Progenitor cell of endocrine pancreas (in vitro differentiated cells): Measurements from ENCODE around the gene PTPRK. TPM values are rescaled to one million over a fixed set of nuclear protein-coding genes. Genes with fewer than 3 reads are reported as not detected.

Experiments used
- DNase-seq: peaks from one replicate; pipeline ENCODE4 v3.0.0; 2021; ENCODE audit warnings: low spot score; ENCODE audit not compliant: unreplicated experiment
- H3K27ac Mint-ChIP-seq: 2 replicates; pipeline ENCODE4 v1.8.0; 2021; ENCODE audit warnings: mild to moderate bottlenecking, moderate library complexity, mixed read lengths
- H3K27me3 Mint-ChIP-seq: 2 replicates; pipeline ENCODE4 v1.8.0; 2021; ENCODE audit warnings: mixed read lengths
- H3K36me3 Mint-ChIP-seq: 2 replicates; pipeline ENCODE4 v1.8.0; 2022; ENCODE audit warnings: mixed read lengths; ENCODE audit not compliant: insufficient read depth
- H3K4me1 Mint-ChIP-seq: 2 replicates; pipeline ENCODE4 v1.8.0; 2021; ENCODE audit warnings: low read depth, mixed read lengths
- H3K4me3 Mint-ChIP-seq: 2 replicates; pipeline ENCODE4 v1.8.0; 2021; ENCODE audit warnings: low read depth, mild to moderate bottlenecking, moderate library complexity, mixed read lengths
- H3K9me3 Mint-ChIP-seq: 2 replicates; pipeline ENCODE4 v1.8.0; 2021; ENCODE audit warnings: low read depth, mixed read lengths
- total RNA-seq: library from RNA; stranded (reverse); gene quantifications from 2 replicates; pipeline ENCODE4 v1.2.1, GENCODE V29; 2021
- TF ChIP-seq, protein P1 (sequence below): fragments of 200-600 bp; sonication (generic); IDR thresholded peaks from one replicate; pipeline ENCODE4 v1.5.0; 2021; ENCODE audit warnings: antibody characterized with exemption, mild to moderate bottlenecking; ENCODE audit not compliant: unreplicated experiment

PTPRK gene
- total RNA-seq, 1 donor from 2014 or later, result 86.2 TPM

DNA sequence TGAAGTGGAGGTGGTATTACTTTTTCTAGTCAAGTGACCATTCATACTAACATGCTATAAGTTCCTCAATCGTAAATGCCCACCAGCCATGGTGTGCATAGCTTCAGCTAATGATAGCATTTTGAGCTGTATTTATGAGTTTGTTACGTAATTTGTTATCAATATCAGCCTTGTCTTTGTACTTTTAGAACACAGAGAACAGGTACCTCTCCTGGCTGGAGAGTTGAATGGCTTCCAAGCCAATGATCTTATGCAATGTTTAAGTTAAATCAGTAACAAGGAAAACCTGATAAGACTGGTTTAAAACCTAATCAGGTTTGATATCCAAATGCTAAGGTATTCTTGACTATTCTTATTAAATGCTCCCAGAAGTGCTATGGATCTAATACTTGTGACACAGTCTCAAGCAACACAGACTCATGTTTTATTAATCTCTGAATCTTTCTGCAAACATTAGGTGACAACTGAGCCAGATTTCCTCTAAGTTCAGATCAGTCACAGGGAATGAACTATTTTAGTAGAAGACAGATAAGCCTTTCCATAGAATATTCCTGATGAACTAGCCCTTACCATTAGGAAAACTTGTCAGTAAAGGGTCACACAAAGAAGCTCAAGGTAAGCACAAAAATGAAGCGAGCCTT lies 154.8 kb downstream of the PTPRK start:
- no peak for DNase-seq
- peaks cover 37% of the 10 kb centered on the region for H3K4me1 Mint-ChIP-seq
- peaks cover 5% of the 10 kb centered on the region for H3K9me3 Mint-ChIP-seq
- no peak overlapping the region for H3K4me3 Mint-ChIP-seq
- H3K27me3 Mint-ChIP-seq, result no peaks in the 10 kb centered on the region
- peak overlapping the region; percentile 67 for H3K27ac Mint-ChIP-seq
- TF ChIP-seq, protein P1, sequence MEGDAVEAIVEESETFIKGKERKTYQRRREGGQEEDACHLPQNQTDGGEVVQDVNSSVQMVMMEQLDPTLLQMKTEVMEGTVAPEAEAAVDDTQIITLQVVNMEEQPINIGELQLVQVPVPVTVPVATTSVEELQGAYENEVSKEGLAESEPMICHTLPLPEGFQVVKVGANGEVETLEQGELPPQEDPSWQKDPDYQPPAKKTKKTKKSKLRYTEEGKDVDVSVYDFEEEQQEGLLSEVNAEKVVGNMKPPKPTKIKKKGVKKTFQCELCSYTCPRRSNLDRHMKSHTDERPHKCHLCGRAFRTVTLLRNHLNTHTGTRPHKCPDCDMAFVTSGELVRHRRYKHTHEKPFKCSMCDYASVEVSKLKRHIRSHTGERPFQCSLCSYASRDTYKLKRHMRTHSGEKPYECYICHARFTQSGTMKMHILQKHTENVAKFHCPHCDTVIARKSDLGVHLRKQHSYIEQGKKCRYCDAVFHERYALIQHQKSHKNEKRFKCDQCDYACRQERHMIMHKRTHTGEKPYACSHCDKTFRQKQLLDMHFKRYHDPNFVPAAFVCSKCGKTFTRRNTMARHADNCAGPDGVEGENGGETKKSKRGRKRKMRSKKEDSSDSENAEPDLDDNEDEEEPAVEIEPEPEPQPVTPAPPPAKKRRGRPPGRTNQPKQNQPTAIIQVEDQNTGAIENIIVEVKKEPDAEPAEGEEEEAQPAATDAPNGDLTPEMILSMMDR, result no peak
- H3K36me3 Mint-ChIP-seq, result peaks cover 4% of the 10 kb centered on the region

DNA sequence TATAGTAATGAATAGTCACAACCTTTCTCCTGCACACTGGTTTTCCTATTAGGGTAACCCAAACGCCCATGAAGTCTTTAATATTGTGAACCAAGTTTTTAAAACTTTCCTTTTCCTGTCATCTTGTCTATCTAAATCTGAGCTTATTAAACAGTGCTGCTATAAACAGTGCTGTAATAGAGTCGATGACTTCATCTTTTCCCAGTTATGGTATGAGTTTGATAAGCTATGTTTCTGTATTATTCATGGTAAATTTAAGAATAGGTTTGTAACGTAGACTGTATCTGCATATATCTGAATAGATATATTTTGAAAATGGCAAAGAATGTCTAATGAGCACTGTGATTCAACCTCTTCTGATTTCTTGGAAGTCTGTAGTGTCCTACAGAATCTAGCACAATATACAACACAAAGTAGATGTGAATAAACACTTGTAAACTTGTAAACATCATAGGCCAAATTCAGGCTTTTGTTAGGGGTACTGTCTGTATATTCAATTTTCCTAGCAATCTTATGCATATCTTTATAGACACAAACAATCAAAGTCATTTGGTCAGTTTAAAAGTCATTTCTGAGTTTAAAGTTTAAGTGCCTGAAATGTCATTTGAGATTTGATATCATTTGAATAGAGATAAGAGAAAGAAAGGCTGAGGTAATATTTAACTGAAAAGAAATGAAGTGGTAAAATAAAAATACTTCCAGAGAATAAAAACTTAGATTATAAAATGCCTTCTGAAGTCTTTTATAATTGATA lies 155.5 kb downstream of the PTPRK start:
- Mint-ChIP-seq H3K27me3 (no peaks in the 10 kb centered on the region), H3K4me1 (peaks cover 37% of the 10 kb centered on the region), H3K27ac (peak overlapping the region; percentile 67), H3K4me3 (no peak overlapping the region), H3K36me3 (peaks cover 4% of the 10 kb centered on the region), H3K9me3 (peaks cover 5% of the 10 kb centered on the region)
- no peak for DNase-seq
- TF ChIP-seq, protein P1, result no peak

DNA sequence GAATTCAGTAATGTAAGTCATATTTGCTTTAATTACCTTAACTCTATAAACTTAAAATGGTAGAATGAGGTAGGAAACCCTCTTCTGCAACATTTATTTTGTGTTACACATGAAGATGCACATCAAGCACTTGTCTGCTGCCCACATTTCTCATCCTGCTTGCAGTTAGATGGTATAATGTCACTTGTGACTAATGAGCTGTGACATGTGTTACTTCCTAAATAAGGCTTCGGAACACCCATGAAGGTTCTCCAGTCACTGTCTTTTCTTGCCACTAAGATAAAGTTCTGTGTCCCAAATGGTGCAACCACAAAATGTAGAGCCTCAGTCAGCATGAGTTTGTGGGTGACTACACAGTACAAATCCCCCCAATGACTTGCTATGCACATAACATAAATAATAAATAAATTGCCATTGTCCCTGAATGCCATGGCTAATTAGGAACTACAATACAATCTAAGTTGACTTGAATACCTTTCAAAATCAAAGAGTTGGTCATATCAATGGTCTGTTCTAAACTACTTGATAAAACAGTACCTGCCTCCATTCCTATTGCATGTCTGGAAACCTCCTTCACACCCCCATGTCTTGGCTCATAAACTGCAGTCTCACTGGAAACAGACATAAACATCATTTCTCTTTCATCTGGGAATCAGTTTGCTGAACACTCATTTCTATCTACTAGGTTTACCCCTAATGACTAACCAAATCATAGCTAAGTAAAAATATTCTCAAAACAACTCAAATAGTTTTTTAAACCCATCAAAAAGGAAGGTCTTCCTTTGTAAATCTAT lies 157.2 kb downstream of the PTPRK start:
- Mint-ChIP-seq H3K27ac (no peak overlapping the region), H3K4me3 (no peak overlapping the region), H3K4me1 (peaks cover 35% of the 10 kb centered on the region), H3K36me3 (peaks cover 5% of the 10 kb centered on the region), H3K9me3 (peaks cover 3% of the 10 kb centered on the region), H3K27me3 (no peaks in the 10 kb centered on the region)
- TF ChIP-seq, protein P1, result no peak
- no peak for DNase-seq

DNA sequence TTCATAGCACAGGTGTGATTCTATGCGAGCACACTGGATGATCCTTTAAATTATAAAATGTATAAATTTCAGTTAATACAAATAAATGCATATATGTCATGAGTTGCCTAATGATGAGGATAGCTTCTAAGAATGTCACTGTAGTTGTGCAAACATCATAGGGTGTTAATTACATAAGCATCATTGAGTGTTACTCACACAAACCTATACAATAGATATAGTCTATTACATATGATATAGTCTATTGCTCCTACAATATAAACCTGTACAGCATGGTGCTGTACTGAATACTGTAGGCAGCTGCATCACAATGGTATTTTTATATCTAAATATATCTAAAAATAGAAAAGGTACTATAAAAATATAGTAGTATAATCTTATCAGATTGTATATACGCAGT lies 159.0 kb downstream of the PTPRK start:
- Mint-ChIP-seq H3K36me3 (peaks cover 2% of the 10 kb centered on the region), H3K27ac (no peak overlapping the region), H3K4me1 (peaks cover 23% of the 10 kb centered on the region), H3K4me3 (no peak overlapping the region), H3K27me3 (no peaks in the 10 kb centered on the region), H3K9me3 (peaks cover 3% of the 10 kb centered on the region)
- no peak for DNase-seq
- TF ChIP-seq, protein P1, result no peak

DNA sequence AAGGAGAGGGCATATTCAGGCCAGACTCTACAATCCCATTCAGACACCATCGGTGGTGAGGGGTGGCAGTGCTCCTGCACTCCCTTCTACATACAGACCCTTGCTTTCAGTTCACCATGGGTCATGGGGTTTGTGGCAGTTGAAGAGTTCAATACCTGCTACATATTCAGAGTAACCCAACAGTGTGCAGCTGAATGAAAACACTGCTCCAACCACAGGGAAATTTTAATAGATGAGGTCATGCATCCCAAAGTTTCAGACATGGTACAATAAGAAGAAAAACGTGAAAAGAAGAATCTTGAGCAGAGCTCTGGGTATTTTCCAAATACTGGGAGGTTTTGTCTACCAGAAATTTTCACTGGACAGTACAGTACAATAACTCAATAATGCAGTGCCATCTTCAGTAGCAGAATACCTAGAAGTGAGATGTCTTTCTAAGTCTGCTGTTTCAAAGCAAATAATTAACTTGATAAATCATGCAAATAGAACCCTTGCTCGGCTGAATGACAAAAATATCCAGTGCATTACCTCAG lies 162.1 kb downstream of the PTPRK start:
- H3K36me3 Mint-ChIP-seq, result peaks cover 4% of the 10 kb centered on the region
- DNase-seq, result no peak
- no peaks in the 10 kb centered on the region for H3K27me3 Mint-ChIP-seq
- no peak overlapping the region for H3K4me3 Mint-ChIP-seq
- H3K4me1 Mint-ChIP-seq, result peaks cover 8% of the 10 kb centered on the region
- TF ChIP-seq, protein P1, result no peak
- no peak overlapping the region for H3K27ac Mint-ChIP-seq
- peaks cover 3% of the 10 kb centered on the region for H3K9me3 Mint-ChIP-seq
